Colonic mucosa (tissue), 4 donors: ENCODE data around the gene FLRT2. TPM values are rescaled to one million over a fixed set of nuclear protein-coding genes. Genes with fewer than 3 reads are reported as not detected.

Source experiments
- DNase-seq: peaks from one replicate; pipeline ENCODE4 v3.0.0-alpha.2; 2020
- H3K27ac ChIP-seq: fragments of 200-600 bp; one replicate; pipeline ENCODE4 v1.8.0; 2021
- H3K27me3 ChIP-seq: fragments of 200-600 bp; one replicate; pipeline ENCODE4 v1.8.0; 2021
- H3K36me3 ChIP-seq: fragments of 200-600 bp; one replicate; pipeline ENCODE4 v1.8.0; 2021
- H3K4me1 ChIP-seq: fragments of 200-600 bp; one replicate; pipeline ENCODE4 v1.8.0; 2021; ENCODE audit warnings: mild to moderate bottlenecking
- H3K4me3 ChIP-seq: fragments of 200-600 bp; one replicate; pipeline ENCODE4 v1.8.0; 2021
- H3K9ac ChIP-seq, 2 donors: one replicate each; pipeline ENCODE4 v1.7.0; 2013; ENCODE audit warnings: control low read depth in 2 of 2, low read depth in 2 of 2, low read length in 2 of 2
- H3K9me3 ChIP-seq: fragments of 200-600 bp; one replicate; pipeline ENCODE4 v1.8.0; 2021
- intact Hi-C: fragments of 100-400 bp; cut with DNase I; formaldehyde crosslinking; loops from one replicate; pipeline ENCODE4 v1.14.1; 2022
- total RNA-seq, 2 donors: library from RNA; stranded (reverse); fragmentation: NEBNext Ultra II Directional in 1 of 2; extraction: Animal tissue kit (Norgen Biotek cat#: 25700) in 1 of 2; gene quantifications; one replicate each; pipeline ENCODE4 v1.2.1, GENCODE V29; 2021
- TF ChIP-seq, protein P1 (sequence below): fragments of 200-600 bp; IDR thresholded peaks from one replicate; pipeline ENCODE4 v1.8.0; 2022; ENCODE audit warnings: antibody characterized with exemption, mild to moderate bottlenecking
- donor health status: healthy.
- donor health status: DM: no; HTN: no; CAD: no.
- donor health status: DM: no; HTN: no; CAD: no.

FLRT2 gene
- total RNA-seq, 2 donors from 2014 or later: 2.1 to 3.0 TPM

DNA sequence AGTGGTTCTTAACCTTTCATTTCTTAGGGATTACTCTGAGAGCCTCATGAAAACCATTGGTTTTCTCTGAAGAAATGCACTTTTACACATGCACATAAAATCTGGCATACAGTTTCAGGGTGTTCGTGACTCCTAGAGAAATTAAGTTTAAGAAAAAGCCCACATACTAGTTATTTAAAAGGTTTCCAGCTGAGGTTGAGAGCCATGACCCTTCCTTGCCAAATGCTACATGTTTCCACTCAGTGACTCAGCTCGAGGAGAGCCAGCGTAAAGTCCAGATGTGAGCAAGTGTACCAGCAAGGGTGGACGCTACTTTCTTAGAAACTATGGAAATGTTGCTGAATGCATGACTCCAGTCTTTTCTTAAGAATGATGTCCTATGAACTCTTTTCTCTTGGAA lies 42.7 kb upstream of the FLRT2 start:
- Histone ChIP-seq H3K36me3 (no peaks in the 10 kb centered on the region), H3K4me1 (no peaks in the 10 kb centered on the region), H3K4me3 (no peak overlapping the region), H3K9ac (no peak overlapping the region), H3K9me3 (no peaks in the 10 kb centered on the region), H3K27me3 (no peaks in the 10 kb centered on the region), H3K27ac (no peak overlapping the region)
- no peak for DNase-seq
- TF ChIP-seq, protein P1, sequence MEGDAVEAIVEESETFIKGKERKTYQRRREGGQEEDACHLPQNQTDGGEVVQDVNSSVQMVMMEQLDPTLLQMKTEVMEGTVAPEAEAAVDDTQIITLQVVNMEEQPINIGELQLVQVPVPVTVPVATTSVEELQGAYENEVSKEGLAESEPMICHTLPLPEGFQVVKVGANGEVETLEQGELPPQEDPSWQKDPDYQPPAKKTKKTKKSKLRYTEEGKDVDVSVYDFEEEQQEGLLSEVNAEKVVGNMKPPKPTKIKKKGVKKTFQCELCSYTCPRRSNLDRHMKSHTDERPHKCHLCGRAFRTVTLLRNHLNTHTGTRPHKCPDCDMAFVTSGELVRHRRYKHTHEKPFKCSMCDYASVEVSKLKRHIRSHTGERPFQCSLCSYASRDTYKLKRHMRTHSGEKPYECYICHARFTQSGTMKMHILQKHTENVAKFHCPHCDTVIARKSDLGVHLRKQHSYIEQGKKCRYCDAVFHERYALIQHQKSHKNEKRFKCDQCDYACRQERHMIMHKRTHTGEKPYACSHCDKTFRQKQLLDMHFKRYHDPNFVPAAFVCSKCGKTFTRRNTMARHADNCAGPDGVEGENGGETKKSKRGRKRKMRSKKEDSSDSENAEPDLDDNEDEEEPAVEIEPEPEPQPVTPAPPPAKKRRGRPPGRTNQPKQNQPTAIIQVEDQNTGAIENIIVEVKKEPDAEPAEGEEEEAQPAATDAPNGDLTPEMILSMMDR: no peak
- intact Hi-C loops: no loop called here

DNA sequence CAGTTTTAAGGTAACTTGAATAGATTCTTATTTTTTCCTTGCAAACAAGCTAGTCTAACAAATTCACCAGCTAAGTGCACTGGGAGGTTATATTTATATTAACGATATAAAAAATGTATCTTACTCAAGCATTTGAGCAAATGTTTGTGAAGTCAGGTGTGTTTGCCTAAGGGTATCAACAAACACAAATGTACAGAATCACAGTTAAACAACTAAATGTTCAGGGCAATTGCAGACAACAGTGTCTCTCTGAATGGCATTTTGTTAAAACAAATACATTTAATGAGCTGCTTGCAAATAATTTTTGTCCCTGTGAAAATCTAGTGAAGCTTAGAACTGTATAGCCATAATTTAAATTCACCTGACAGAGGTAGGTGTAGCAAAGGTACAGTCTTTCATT lies 28.2 kb upstream of the FLRT2 start:
- no peaks in the 10 kb centered on the region for H3K36me3 ChIP-seq
- no peak overlapping the region for H3K9ac ChIP-seq
- no peaks in the 10 kb centered on the region for H3K4me1 ChIP-seq
- no peak overlapping the region for H3K4me3 ChIP-seq
- H3K27me3 ChIP-seq: no peaks in the 10 kb centered on the region
- no peak for DNase-seq
- TF ChIP-seq, protein P1: no peak
- intact Hi-C loops: no loop called here
- no peaks in the 10 kb centered on the region for H3K9me3 ChIP-seq
- no peak overlapping the region for H3K27ac ChIP-seq

DNA sequence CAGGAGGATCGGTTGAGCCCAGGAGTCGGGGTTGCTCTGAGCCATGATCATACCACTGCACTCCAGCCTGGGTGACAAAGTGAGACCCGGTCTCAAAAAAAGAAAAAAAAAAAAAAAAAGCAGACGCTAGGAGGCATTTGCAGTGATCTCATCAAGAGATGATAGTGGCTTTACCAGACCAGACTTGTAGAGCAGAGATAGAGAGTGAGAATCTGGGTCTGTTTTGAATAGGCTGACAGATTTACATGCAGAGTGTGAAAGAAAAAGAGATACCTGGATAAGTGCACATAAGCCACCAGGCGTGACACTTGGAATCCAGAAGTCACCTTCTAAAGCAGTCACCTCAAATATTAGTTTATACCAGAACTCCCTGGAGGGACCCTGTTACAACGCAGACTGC lies 21.1 kb upstream of the FLRT2 start:
- TF ChIP-seq, protein P1: no peak
- no peak overlapping the region for H3K27ac ChIP-seq
- no peaks in the 10 kb centered on the region for H3K9me3 ChIP-seq
- H3K27me3 ChIP-seq: no peaks in the 10 kb centered on the region
- intact Hi-C loops: no loop called here
- H3K4me3 ChIP-seq: no peak overlapping the region
- no peak overlapping the region for H3K9ac ChIP-seq
- H3K36me3 ChIP-seq: no peaks in the 10 kb centered on the region
- H3K4me1 ChIP-seq: no peaks in the 10 kb centered on the region
- DNase-seq: no peak

DNA sequence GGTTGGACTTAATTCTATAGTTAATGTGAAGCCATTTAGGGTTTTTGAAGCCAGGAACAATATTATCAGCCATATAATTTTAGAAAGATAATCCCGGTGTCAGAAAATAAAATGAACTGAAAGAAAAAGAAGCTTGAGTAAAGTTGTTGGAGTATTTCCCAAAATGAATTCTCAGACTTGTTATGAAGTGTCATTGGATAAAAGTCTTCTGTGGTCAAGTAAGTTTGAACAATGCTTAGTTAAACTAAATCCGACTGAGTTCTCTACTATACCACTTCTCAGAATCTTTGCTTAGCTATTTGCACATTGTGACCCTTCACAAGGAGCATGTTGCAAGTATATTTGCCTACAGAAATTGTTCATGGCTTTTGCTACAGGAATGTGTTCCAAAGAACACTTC lies 17.5 kb upstream of the FLRT2 start:
- no peaks in the 10 kb centered on the region for H3K9me3 ChIP-seq
- no peak for DNase-seq
- no peak overlapping the region for H3K4me3 ChIP-seq
- H3K36me3 ChIP-seq: no peaks in the 10 kb centered on the region
- H3K27ac ChIP-seq: no peak overlapping the region
- H3K9ac ChIP-seq: no peak overlapping the region
- H3K27me3 ChIP-seq: no peaks in the 10 kb centered on the region
- TF ChIP-seq, protein P1: no peak
- no peaks in the 10 kb centered on the region for H3K4me1 ChIP-seq
- intact Hi-C loops: no loop called here

DNA sequence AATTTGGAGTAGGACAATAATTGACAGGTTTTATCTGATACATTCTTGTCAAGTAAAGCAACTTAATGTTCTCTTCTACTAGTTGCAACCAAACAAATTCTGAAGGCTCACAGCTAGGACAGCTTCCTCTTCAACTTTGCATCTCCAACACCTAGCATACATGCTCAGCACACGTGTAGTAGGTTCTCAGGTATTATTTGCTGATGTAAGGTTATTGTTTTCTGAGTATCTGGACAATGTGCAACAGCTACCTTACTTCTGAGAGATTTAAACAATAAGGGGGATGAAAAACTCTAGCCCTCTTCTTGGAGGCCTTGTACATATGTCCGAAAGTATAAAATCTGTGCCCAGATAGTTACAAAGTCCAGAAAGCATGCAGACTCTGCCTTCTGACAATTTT lies 15.5 kb upstream of the FLRT2 start:
- no peak overlapping the region for H3K9ac ChIP-seq
- H3K4me3 ChIP-seq: no peak overlapping the region
- H3K36me3 ChIP-seq: no peaks in the 10 kb centered on the region
- DNase-seq: no peak
- intact Hi-C loops: no loop called here
- no peaks in the 10 kb centered on the region for H3K27me3 ChIP-seq
- H3K4me1 ChIP-seq: no peaks in the 10 kb centered on the region
- no peak overlapping the region for H3K27ac ChIP-seq
- no peaks in the 10 kb centered on the region for H3K9me3 ChIP-seq
- TF ChIP-seq, protein P1: no peak
